Stomach (tissue), 4 donors: ENCODE results near the gene CRY2.

Experiments used
- CTCF ChIP-seq, 7 experiments: fragments of 450-650 bp in 4 of 7; fragments of 200-600 bp in 3 of 7; sonication (generic) in 3 of 7; IDR thresholded peaks; one replicate each; pipeline ENCODE4 v1.5.1; 2016 to 2019; ENCODE audit warnings: antibody characterized with exemption in 7 of 7, control low read depth in 2 of 7, mild to moderate bottlenecking in 1 of 7
- EP300 ChIP-seq: sonication (generic); formaldehyde crosslinking; IDR thresholded peaks from one replicate; pipeline ENCODE4 v1.6.1; 2017; ENCODE audit warnings: antibody characterized with exemption
- POLR2A ChIP-seq, 4 donors: fragments of 450-650 bp; IDR thresholded peaks; one replicate each; pipeline ENCODE4 v1.6.1; 2016; ENCODE audit warnings: antibody characterized with exemption in 4 of 4, control low read depth in 2 of 4, mild to moderate bottlenecking in 1 of 4, moderate library complexity in 1 of 4

- no peak for TF ChIP-seq CTCF (IDR thresholded peaks at IDR 0.05)
- no peak for TF ChIP-seq POLR2A (IDR thresholded peaks at IDR 0.05)
- no peak for TF ChIP-seq EP300
These were observed 1.1 kb upstream of the CRY2 start for GRCh38 chr11:45846174-45846675.
